AG04450 (cell line): ENCODE data around the gene FIS1. TPM values are rescaled to one million over a fixed set of nuclear protein-coding genes. Genes with fewer than 3 reads are reported as not detected.
"Not testable (repeated sequence)": the region's sequence is repeated elsewhere in the genome, so short reads cannot be mapped to it uniquely, and the experiment has no call there.

Source experiments
- CTCF ChIA-PET: fragments of 300-600, 350-600 bp; formaldehyde crosslinking; extraction: SDS; loops from one replicate; lab custom pipeline; 2022; ENCODE audit warnings: antibody characterized with exemption, inconsistent platforms; lab: Charles Lee
- POLR2A ChIA-PET: fragments of 350-600 bp; formaldehyde crosslinking; extraction: SDS; loops from one replicate; lab custom pipeline; 2021; ENCODE audit warnings: antibody characterized with exemption, inconsistent platforms; lab: Yijun Ruan, JAX
- DNase-seq: peaks from one replicate; pipeline ENCODE4 v3.0.0-alpha.2; 2011; ENCODE audit warnings: low read depth, low spot score
- H3K27ac ChIP-seq: one replicate; pipeline ENCODE4 v1.5.1; 2012; ENCODE audit warnings: low read depth, low read length, control low read depth
- H3K27me3 ChIP-seq: one replicate; pipeline ENCODE4 v1.6.0; 2012; ENCODE audit warnings: low read length; ENCODE audit not compliant: control insufficient read depth, insufficient read depth
- H3K4me3 ChIP-seq: 2 replicates; pipeline ENCODE4 v1.5.1; 2011; ENCODE audit warnings: mild to moderate bottlenecking, low read depth, low read length, control low read depth
- H3K9me3 ChIP-seq: 2 replicates; pipeline ENCODE4 v1.5.1; 2012; ENCODE audit warnings: low read length; ENCODE audit not compliant: control insufficient read depth, insufficient read depth
- CTCF ChIP-seq: IDR thresholded peaks from 2 replicates; pipeline ENCODE4 v1.5.1; 2011; ENCODE audit warnings: low read depth, low read length, control low read depth, inconsistent platforms
- polyA plus RNA-seq: library from polyadenylated mRNA; depleted of rRNA; stranded (reverse); fragments of >200 nt; gene quantifications from 2 replicates; pipeline ENCODE4 v1.2.3, GENCODE V29; 2011

Gene FIS1
- polyA plus RNA-seq, 1 experiment, result 170 TPM

- ChIA-PET POLR2A (no interaction called here), CTCF (interaction anchor here (0.8 to 3.4 kb wide), 3 partner anchors 9 to 114 kb away, joined by 3 to 30 read pairs (median 4); partner anchors contain the start of genes PLOD3 and ZNHIT1)
- H3K4me3 ChIP-seq, result no peak within 1 kb of the TSS
Observed at GRCh38 chr7:101200862-101201599, 43.9 kb downstream of the FIS1 start, which contains the start of gene MOGAT3. Gene MOGAT3 (minus strand): TSS chr7:101201036. CDS start chr7:101200854, 182 bp downstream.

GRCh38 chr7:101200504-101200861 is 44.4 kb downstream of the FIS1 start:
- ChIA-PET POLR2A (no interaction called here), CTCF (interaction anchor here (0.6 to 3.4 kb wide), 5 partner anchors 8 to 509 kb away, joined by 3 to 30 read pairs (median 4); partner anchors contain the start of genes PLOD3 and ZNHIT1)
- TF ChIP-seq CTCF, result no peak
- Histone ChIP-seq H3K4me3 (no peak overlapping the region), H3K27me3 (peaks cover 39% of the 10 kb centered on the region), H3K27ac (no peak overlapping the region), H3K9me3 (no peaks in the 10 kb centered on the region; the same call in 1 of the 2 replicates)
- no peak for DNase-seq

More at GRCh38 chr7:101200862-101201599, 43.9 kb downstream of the FIS1 start, which contains the start of gene MOGAT3:
- TF ChIP-seq CTCF, result no peak
- Histone ChIP-seq H3K27me3 (peaks cover 39% of the 10 kb centered on the region), H3K27ac (no peak within 1 kb of the TSS), H3K9me3 (no peaks in the 10 kb centered on the region; the same call in 1 of the 2 replicates)
- DNase-seq, result no peak

- H3K27me3 ChIP-seq, result peaks cover 39% of the 10 kb centered on the region
- H3K27ac ChIP-seq, H3K9me3 ChIP-seq, H3K4me3 ChIP-seq, DNase-seq: not testable (repeated sequence)
- ChIA-PET CTCF (interaction anchor here (0.9 to 1.0 kb wide), 2 partner anchors 18 to 55 kb away, joined by 4 to 5 read pairs; partner anchors contain the start of genes PLOD3 and ZNHIT1), POLR2A (interaction anchor here (0.7 kb wide), 2 partner anchors 397 to 1102 kb away, joined by 7 to 9 read pairs; no protein-coding TSS in a partner anchor)
Observed at GRCh38 chr7:101199522-101199921, 45.4 kb downstream of the FIS1 start.

GRCh38 chr7:101198476-101198875 is 46.4 kb downstream of the FIS1 start:
- H3K27me3 ChIP-seq, result peaks cover 37% of the 10 kb centered on the region
- H3K27ac ChIP-seq, result no peak overlapping the region
- ChIA-PET POLR2A (no interaction called here), CTCF (no interaction called here)
- TF ChIP-seq CTCF, result no peak
- no peak overlapping the region for H3K4me3 ChIP-seq
- no peak for DNase-seq
- no peaks in the 10 kb centered on the region; the same call in 1 of the 2 replicates for H3K9me3 ChIP-seq

- no peaks in the 10 kb centered on the region; the same call in 1 of the 2 replicates for H3K9me3 ChIP-seq
- ChIA-PET POLR2A (no interaction called here), CTCF (no interaction called here)
- no peak overlapping the region for H3K27ac ChIP-seq
- DNase-seq, result no peak
- no peak overlapping the region for H3K4me3 ChIP-seq
- no peak for TF ChIP-seq CTCF
- peaks cover 32% of the 10 kb centered on the region for H3K27me3 ChIP-seq
Observed at GRCh38 chr7:101197991-101198390, 46.9 kb downstream of the FIS1 start.
